GM12875 (cell line): ENCODE data around the gene VPS13D.

Experiments used
- H3K4me3 ChIP-seq: one replicate; pipeline ENCODE4 v1.5.1; 2011; ENCODE audit warnings: low read depth, low read length, control low read depth
- TF ChIP-seq, protein P1 (sequence below): IDR thresholded peaks from 2 replicates; pipeline ENCODE4 v1.5.1; 2011; ENCODE audit warnings: low read depth, mild to moderate bottlenecking, control low read depth, inconsistent platforms, low read length, moderate library complexity, borderline replicate concordance; ENCODE audit not compliant: insufficient read depth

Gene VPS13D

DNA sequence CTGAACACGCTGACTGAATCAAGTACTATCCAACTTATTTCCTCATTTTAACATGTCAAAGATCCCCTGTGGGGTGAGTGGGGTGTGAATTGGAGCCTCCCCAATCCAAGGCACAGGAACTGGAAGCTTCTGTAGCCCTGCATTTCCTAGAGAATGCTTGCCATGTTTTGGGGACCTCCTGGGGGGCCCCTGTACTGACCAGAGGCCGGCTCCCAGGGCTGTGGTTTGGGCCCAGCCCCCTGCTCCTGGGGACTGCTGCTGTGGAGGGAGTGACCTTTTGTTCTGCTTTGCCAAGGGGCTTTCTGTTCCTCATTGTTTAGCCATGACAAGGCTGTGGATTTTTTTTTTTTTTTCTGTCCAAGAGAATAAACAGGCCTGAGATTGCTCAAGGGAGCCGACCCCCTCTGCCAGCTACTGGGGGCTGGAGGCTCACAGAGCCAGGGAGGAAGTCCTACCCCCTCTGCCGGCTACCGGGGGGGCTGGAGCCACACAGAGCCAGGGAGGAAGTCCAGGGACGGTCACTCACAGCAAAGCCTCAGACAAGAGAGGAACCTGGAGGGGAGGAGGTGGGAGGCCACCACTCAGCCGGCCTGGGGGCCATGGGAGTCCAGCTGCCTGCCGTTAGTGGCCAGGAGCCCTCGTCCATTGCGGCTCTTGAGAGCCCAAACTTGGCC lies 45.7 kb upstream of the VPS13D start:
- TF ChIP-seq, protein P1, sequence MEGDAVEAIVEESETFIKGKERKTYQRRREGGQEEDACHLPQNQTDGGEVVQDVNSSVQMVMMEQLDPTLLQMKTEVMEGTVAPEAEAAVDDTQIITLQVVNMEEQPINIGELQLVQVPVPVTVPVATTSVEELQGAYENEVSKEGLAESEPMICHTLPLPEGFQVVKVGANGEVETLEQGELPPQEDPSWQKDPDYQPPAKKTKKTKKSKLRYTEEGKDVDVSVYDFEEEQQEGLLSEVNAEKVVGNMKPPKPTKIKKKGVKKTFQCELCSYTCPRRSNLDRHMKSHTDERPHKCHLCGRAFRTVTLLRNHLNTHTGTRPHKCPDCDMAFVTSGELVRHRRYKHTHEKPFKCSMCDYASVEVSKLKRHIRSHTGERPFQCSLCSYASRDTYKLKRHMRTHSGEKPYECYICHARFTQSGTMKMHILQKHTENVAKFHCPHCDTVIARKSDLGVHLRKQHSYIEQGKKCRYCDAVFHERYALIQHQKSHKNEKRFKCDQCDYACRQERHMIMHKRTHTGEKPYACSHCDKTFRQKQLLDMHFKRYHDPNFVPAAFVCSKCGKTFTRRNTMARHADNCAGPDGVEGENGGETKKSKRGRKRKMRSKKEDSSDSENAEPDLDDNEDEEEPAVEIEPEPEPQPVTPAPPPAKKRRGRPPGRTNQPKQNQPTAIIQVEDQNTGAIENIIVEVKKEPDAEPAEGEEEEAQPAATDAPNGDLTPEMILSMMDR: peak; percentile 15; the same call in 1 of the 2 replicates
- no peak overlapping the region for H3K4me3 ChIP-seq

DNA sequence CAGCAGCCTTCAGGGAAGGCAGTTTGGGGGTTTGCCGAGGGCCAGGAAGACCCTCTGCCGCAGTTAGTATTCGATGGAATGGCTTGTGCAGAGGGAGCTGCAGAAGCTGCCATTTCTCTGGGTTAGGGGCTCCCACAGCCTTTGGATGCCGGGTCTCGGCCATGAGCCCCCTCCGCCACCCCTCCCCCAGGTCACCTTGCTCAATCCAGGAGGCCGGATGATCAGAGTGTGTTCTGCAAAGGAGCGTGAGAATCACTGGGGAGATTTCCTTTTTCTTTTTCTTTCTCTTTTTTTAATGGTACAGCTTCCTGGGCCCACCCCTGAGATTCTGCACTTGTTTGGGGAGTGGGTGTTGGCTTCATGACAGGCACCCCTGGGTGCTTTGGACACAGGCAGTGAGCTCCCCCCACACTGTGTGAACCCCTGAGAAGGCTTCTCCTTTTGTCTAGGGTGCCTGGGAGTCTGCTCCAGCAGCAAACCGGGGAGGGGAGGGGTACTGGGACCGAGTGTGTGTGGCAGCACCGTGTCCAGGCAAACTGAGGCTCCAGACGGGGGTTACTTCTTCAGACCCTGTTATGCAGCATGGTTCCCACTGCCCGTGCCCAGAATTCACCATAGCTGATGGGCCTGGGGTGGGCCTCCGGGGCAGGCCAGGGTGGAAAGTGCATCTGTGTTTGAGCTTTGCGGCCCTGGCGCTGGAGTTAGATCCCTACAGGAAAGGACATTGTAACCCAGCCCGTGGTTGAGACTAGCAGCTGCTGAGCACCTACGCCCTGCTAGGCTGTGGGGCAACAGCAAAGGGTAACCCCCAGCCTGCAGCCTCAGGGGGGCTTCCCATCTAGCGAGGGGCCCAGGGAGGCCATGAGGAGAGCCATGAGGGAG lies 44.6 kb upstream of the VPS13D start:
- TF ChIP-seq, protein P1: no peak
- no peak overlapping the region for H3K4me3 ChIP-seq

GRCh38 chr1:12185918-12186678 lies 43.7 kb upstream of the VPS13D start:
- H3K4me3 ChIP-seq: no peak overlapping the region
- TF ChIP-seq, protein P1: no peak

DNA sequence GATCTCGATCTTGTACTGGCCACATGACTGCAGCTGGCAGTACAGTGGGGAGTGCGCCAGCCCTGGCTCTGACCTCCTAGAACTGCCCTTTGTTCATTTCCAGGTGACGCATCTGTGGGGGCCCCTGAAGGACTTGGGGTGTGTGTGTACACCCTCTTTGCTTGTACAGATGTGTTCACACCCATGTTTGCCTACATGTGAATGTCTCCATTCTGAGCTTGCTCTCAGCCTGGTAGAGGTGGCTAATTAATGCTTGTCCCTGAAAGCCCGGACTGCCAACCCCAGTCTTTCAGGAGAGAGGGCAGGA lies 43.2 kb upstream of the VPS13D start:
- TF ChIP-seq, protein P1: no peak
- no peak overlapping the region for H3K4me3 ChIP-seq

DNA sequence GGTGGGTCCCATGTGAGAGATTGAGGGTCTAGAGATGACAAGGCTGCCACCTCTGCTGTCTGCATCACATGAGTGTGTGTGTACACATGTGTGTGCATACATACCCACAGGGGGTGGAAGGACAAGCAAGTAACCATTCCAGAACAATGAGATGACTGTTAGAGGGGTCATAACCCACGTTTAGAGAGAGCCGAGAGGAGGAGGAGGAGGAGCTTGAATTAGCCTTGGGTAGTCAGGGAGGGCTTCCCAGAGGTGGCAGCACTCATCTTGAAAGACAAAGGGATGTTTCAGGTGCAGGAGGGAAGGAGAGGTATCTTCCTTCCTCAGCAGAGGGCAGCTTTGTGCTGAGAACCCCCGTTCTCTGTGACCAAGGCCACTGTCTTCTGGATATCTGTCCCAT lies 41.7 kb upstream of the VPS13D start:
- no peak overlapping the region for H3K4me3 ChIP-seq
- TF ChIP-seq, protein P1: no peak

DNA sequence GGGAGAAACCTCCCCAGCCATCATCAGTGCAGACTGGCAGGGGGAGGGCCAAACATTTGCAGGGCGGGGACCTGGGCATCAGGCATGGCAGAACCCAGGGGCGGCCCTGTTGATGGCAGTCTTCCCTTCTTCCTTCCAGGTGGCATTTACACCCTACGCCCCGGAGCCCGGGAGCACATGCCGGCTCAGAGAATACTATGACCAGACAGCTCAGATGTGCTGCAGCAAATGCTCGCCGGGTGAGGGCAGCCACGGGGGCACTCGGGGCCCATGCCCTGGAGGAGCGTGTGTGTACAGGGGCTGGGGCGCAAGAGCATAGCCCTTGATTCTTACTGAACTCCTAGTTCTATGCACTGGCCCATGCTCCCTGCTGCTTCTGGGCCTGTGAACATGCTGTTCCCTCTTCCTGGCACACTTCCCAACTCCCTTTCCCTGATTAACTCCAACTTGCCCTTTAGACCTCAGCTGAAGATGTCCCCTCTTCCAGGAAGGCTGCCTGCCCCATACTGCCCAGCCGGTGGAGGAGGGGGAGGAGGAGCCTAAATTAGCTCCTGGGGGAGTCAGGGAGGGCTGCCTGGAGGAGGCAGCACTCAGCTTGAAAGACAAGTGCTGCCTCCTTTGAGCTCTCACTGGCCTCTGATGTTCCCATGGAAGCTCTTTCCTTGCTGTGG lies 41.0 kb upstream of the VPS13D start:
- H3K4me3 ChIP-seq: no peak overlapping the region
- TF ChIP-seq, protein P1: no peak
